PC-9 (cell line): ENCODE results near the gene SPDYE5.
"Not testable (repeated sequence)": the region's sequence is repeated elsewhere in the genome, so short reads cannot be mapped to it uniquely, and the experiment has no call there.

Experiments
- CTCF ChIP-seq: fragments of 200-600 bp; sonication (generic); conservative IDR thresholded peaks from 2 replicates; pipeline ENCODE4 v1.6.1; 2017; ENCODE audit warnings: mixed run types, antibody characterized with exemption, mild to moderate bottlenecking, moderate library complexity
- EZH2 ChIP-seq: fragments of 200-600 bp; sonication (generic); IDR thresholded peaks from 2 replicates; pipeline ENCODE4 v1.8.0; 2017; ENCODE audit warnings: antibody characterized with exemption, low read depth

GRCh38 chr7:75509033-75509432 is 16.9 kb downstream of the SPDYE5 start:
- TF ChIP-seq CTCF, EZH2: not testable (repeated sequence)
